Activated CD4-positive, alpha-beta T cell treated with anti-CD3 and anti-CD28 coated beads, Interleukin-2, amount 50 U/mL, for 16 hours (primary cell): ENCODE data around the gene ATP6V1G3.
"Not testable (repeated sequence)": the region's sequence is repeated elsewhere in the genome, so short reads cannot be mapped to it uniquely, and the experiment has no call there.

Experiments used
- DNase-seq: peaks from one replicate; pipeline ENCODE4 v3.0.0-alpha.2; 2020

Gene ATP6V1G3

GRCh38 chr1:198541737-198542136 lies 1.3 kb upstream of the ATP6V1G3 start:
- DNase-seq, result no peak

- no peak for DNase-seq
Measured at GRCh38 chr1:198538579-198539364, 1.7 kb downstream of the ATP6V1G3 start.

GRCh38 chr1:198535631-198536030 lies 4.8 kb downstream of the ATP6V1G3 start:
- no peak for DNase-seq

DNA sequence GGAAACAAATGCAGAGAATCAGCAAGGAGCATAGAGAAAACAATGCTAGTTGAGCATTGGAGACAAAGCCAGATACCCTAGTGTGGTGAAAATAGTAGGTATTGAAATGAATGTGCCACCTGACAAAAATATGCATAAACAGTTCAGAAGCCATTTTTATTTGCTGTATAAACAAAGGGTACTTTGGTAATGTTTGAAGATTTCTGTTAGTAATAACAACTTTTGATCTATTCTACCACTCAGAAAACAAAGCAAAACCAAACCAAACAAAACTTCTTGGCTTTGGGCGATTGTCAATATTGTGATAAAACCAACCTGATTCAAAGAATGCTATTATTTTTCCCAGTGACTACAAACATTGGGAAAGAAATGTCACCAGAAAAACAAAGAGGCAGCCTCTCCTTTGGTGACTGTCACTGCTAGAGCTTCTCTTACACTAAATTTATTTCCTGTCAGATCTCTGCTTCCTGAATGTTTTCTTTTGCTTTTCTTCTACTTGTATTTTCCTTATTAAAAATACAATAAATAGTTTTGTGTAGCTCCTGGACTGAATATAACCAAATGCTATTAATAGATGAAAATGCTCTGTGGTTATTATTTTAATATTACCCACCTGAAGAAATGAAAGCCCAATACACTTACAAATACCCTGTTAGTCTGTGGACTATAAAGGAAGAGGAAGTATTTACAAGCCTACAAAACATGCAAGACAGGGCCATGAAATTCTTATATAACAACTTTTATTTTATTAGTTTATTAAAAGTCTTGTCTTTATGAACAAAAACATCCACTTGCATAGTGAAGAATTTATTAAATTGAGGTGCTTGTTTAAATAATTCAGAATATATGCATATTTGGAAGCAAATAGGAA lies 5.7 kb downstream of the ATP6V1G3 start:
- DNase-seq, result no peak

DNA sequence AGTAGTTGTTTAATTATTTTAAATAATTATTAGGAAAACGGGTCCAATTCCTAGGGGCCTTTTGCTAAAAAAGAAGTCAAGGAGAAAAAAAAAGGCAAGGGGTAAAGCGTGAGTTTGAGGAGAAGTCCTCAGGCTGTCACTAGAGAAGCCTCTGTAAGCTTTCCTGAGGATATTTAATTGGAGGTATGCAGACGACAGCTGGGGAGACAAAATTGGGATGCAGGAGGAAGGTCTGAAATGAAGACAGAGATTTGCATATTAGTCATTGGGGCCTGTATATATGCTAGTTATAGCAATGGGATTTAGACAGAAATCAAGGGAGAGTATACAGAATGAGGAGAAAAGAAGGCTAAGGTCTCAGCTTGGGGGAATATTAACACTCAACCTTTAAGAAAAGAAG lies 8.6 kb downstream of the ATP6V1G3 start:
- DNase-seq, result no peak

GRCh38 chr1:198530953-198531352 lies 9.5 kb downstream of the ATP6V1G3 start:
- no peak for DNase-seq

GRCh38 chr1:198529414-198529813 lies 11.1 kb downstream of the ATP6V1G3 start:
- no peak for DNase-seq

DNA sequence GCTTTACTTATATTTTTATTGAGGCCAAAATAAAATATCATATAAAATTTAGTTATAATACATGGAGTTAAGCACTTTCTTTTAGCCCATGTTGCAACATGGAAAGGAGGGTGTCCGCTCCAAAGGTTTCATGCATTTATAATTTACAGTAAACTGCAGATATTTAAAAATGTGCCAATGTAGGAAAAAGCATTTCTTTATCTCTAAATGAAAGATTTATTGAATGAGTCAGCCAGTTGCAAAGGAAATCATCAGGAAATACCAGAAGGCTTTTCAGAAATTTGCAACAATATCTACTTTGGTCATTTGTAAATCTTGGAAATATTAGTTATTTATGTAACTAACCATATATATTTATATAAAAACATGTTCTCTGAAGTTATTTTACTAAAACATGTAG lies 12.1 kb downstream of the ATP6V1G3 start:
- no peak for DNase-seq

- DNase-seq, result no peak
Measured at GRCh38 chr1:198524556-198524955, 15.9 kb downstream of the ATP6V1G3 start.

- not testable (repeated sequence) for DNase-seq
Measured at GRCh38 chr1:198524127-198524526, 16.4 kb downstream of the ATP6V1G3 start.

- DNase-seq, result peak; percentile 38
Measured at GRCh38 chr1:198523182-198523950, 17.1 kb downstream of the ATP6V1G3 start.

- peak; percentile 71 for DNase-seq
Measured at GRCh38 chr1:198520524-198521254, 19.8 kb downstream of the ATP6V1G3 start.

DNA sequence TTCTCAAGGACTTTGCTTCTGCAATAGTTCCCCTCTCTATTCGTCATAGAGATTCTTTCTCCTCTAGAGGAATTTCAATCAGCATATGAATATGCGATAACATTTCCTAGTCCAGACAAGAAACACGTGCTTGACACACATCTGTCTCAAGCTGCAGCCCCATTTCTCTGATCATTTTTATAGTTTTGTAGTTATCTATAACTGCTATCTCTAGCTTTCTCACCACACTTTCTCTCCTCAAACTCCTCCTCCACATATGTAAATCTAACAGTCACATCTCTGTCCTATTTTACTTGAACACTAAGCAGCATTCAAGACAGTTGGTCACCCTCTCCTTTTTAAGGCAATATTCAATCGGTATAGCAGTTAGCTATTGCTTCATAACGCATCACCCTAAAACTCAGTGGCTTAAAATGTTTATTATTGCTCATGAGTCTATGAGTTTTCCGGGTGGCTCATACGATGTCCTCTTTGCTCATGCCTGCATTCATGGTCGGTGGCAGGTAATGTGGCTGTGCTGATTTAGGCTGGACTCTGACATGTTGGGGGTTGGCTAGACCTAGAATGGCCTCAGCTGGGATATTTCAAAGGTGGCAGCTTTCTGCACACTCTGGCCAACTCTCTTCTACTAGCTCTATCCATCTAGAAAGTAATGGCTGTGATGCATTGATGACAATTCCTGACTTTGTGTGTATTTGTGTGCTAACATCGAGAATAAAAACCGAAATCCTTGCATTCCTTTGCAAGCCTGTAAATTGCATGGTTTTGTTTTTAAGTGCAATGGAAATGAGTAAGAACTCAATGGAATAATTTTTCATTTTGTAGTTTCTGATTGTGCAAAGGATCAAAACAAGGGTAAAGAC lies 20.6 kb downstream of the ATP6V1G3 start:
- DNase-seq, result peak; percentile 37

DNA sequence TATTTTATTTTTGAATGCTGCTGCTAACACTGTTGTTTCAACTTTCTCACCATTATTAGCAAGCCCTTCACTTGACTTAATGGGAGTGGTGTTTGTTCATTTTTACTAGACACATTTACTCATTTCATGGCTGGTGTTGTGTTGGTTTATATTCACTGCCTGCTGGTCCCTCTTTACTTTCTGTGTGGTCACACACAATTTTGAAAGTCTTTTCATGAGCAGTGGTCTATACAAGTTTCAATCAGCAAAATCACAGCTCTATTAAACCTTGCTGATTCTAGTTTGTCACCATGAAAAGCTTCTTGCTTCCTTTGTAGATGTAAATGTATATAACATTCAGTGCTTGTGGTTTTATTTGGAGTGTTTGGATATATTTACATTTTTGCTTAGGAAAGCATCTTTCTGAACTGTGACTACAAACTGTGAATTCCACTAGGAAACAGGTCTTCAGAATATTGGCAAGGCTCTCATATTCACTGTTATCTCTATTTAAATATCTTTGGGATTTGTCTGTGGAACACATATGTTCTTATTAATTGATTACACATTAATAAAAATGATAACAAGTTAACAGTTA lies 22.8 kb downstream of the ATP6V1G3 start:
- DNase-seq, result no peak

GRCh38 chr1:198500096-198500495 lies 40.4 kb downstream of the ATP6V1G3 start:
- no peak for DNase-seq

GRCh38 chr1:198499588-198499987 lies 40.9 kb downstream of the ATP6V1G3 start:
- no peak for DNase-seq

DNA sequence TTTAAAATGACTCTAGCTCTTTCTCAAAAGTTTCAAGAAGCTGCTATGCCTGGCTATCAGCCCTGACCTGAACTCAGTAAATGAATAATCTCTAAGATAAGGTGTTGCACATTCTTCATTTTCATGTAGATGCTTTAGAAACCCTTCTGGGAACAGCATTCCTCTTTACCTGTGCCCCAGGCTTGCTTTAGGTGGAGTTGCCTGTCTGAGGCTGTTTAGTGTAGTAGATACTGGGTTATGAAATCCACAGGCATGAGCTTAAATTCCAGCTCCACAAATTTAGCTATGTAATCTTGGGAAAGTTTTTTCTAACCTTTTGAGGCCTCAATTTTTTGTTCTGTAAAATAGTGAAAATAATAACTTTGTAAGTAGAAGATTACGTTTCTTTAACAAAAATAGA lies 41.6 kb downstream of the ATP6V1G3 start:
- DNase-seq, result no peak

- no peak for DNase-seq
Measured at GRCh38 chr1:198498103-198498385, 42.4 kb downstream of the ATP6V1G3 start.

- DNase-seq, result peak; percentile 34
Measured at GRCh38 chr1:198497326-198498102, 43.0 kb downstream of the ATP6V1G3 start.
